CD4-positive, alpha-beta T cell (primary cell): Measurements from ENCODE around the gene DCLRE1A. TPM values are rescaled to one million over a fixed set of nuclear protein-coding genes. Genes with fewer than 3 reads are reported as not detected.
A peak's percentile ranks its signal among the peaks of the same experiment; 100 is the strongest.

Experiments used
- ATAC-seq: fragments of 200-7000 bp; cut with Tn5 transposase; one replicate; pipeline ENCODE4 v1.10.0; 2022; ENCODE audit warnings: mild to moderate bottlenecking; ENCODE audit not compliant: poor library complexity
- CTCF ChIA-PET: fragments of 350-600 bp; sonication (Branson Sonifier 250); formaldehyde crosslinking; loops from one replicate; lab custom pipeline; 2021; ENCODE audit warnings: antibody characterized with exemption, inconsistent platforms; lab: Charles Lee
- POLR2A ChIA-PET: fragments of 350-600 bp; sonication (Branson Sonifier 250); formaldehyde crosslinking; loops from one replicate; lab custom pipeline; 2021; ENCODE audit warnings: antibody characterized with exemption, inconsistent platforms; lab: Charles Lee
- DNase-seq, 14 experiments: peaks; one replicate each; pipeline ENCODE4 v3.0.0-alpha.2; 2013 to 2020; ENCODE audit warnings: mixed read lengths in 2 of 14
- H3K27ac ChIP-seq, 2 donors: one replicate each; pipeline versions ENCODE4 v1.5.1 to v1.7.0; 2013; ENCODE audit warnings: low read length in 2 of 2, low read depth in 1 of 2, mild to moderate bottlenecking in 1 of 2
- H3K27me3 ChIP-seq, 2 experiments: 1 replicate in 1 of 2; 2 replicates in 1 of 2; pipeline versions ENCODE4 v1.6.1 to v1.7.0; 2013; ENCODE audit warnings: low read length in 2 of 2, control low read depth in 1 of 2, mild to moderate bottlenecking in 1 of 2, moderate library complexity in 1 of 2; ENCODE audit not compliant: insufficient read depth in 2 of 2, control insufficient read depth in 1 of 2
- H3K36me3 ChIP-seq: one replicate; pipeline ENCODE4 v1.6.1; 2013; ENCODE audit warnings: low read length, control low read depth; ENCODE audit not compliant: insufficient read depth
- H3K4me1 ChIP-seq: one replicate; pipeline ENCODE4 v1.6.1; 2013; ENCODE audit warnings: low read length, control low read depth; ENCODE audit not compliant: insufficient read depth
- H3K4me3 ChIP-seq: one replicate; pipeline ENCODE4 v1.5.1; 2013; ENCODE audit warnings: mild to moderate bottlenecking, low read length, moderate library complexity
- H3K9me3 ChIP-seq, 2 experiments: 1 replicate in 1 of 2; 2 replicates in 1 of 2; pipeline versions ENCODE4 v1.6.1 to v1.7.0; 2013; ENCODE audit warnings: low read length in 2 of 2, mild to moderate bottlenecking in 2 of 2, control low read depth in 1 of 2, moderate library complexity in 1 of 2; ENCODE audit not compliant: control insufficient read depth in 1 of 2, insufficient read depth in 1 of 2
- H3K27ac Mint-ChIP-seq: one replicate; pipeline ENCODE4 v1.8.0; 2020; ENCODE audit warnings: mixed read lengths
- H3K27me3 Mint-ChIP-seq: one replicate; pipeline ENCODE4 v1.8.0; 2021; ENCODE audit warnings: mixed read lengths
- H3K36me3 Mint-ChIP-seq: one replicate; pipeline ENCODE4 v1.8.0; 2021; ENCODE audit warnings: low read depth, mixed read lengths
- H3K4me1 Mint-ChIP-seq: one replicate; pipeline ENCODE4 v1.8.0; 2021; ENCODE audit warnings: low read depth, mixed read lengths
- H3K4me3 Mint-ChIP-seq: one replicate; pipeline ENCODE4 v1.8.0; 2020; ENCODE audit warnings: mild to moderate bottlenecking, mixed read lengths
- H3K9me3 Mint-ChIP-seq: one replicate; pipeline ENCODE4 v1.8.0; 2020; ENCODE audit warnings: mixed read lengths
- CTCF ChIP-seq: fragments of 200-600 bp; IDR thresholded peaks from one replicate; pipeline ENCODE4 v1.8.0; 2022; ENCODE audit warnings: antibody characterized with exemption, mild to moderate bottlenecking
- intact Hi-C, 2 experiments: fragments of 100-400 bp; cut with DNase I in 1 of 2; cut with micrococcal nuclease in 1 of 2; formaldehyde crosslinking; loops; one replicate each; pipeline versions ENCODE4 v1.15.1 to v1.9.0; 2023 to 2025; cut with DNase I, micrococcal nuclease
- polyA plus RNA-seq, 2 donors: library from polyadenylated mRNA; unstranded; fragments of 120-200 nt; gene quantifications; one replicate each; pipeline ENCODE4 v1.2.1, GENCODE V29; 2013
- total RNA-seq, 174 experiments: library from RNA in 2 of 174; stranded (reverse) in 2 of 174; gene quantifications; one replicate each; pipeline ENCODE4 v1.2.3 and lab custom pipeline; 2021 to 2026

The DCLRE1A gene
- total RNA-seq: under 1 TPM; 0.36 to 0.47 TPM
- 4.9 TPM for polyA plus RNA-seq (2013, experiment 1 of 2)
- 5.7 TPM for polyA plus RNA-seq (2013, experiment 2 of 2)
- 5.3 to 72.4 (median 16.5) reads per million in 172 experiments for total RNA-seq (lab: John Stamatoyannopoulos, UW)

GRCh38 chr10:113854013-113854760 is at the start of gene DCLRE1A, which contains the start of gene NHLRC2:
DCLRE1A (minus strand) TSS chr10:113854082; CDS start chr10:113853182, 900 bp downstream.
NHLRC2 (plus strand) TSS chr10:113854661; CDS start chr10:113854873, 212 bp downstream.
- peak within 1 kb of the TSS; percentile 90 for H3K27ac Mint-ChIP-seq
- peaks cover 29% of the 10 kb centered on the region for H3K36me3 Mint-ChIP-seq
- Histone ChIP-seq H3K27ac (peak within 1 kb of the TSS; percentile 42 to 51), H3K9me3 (no peaks in the 10 kb centered on the region), H3K36me3 (peaks cover 3% of the 10 kb centered on the region), H3K4me1 (peaks cover 23% of the 10 kb centered on the region), H3K4me3 (peak within 1 kb of the TSS; percentile 84), H3K27me3 (no peaks in the 10 kb centered on the region)
- POLR2A ChIA-PET: interaction anchor here (1.4 kb wide), 1 partner anchor 107 kb away, joined by 5 read pairs; no protein-coding TSS in a partner anchor
- TF ChIP-seq CTCF: no peak
- CTCF ChIA-PET: no interaction called here
- intact Hi-C loops: loop anchor here (5.0 to 10.0 kb wide), 2 partner anchors 108 to 169 kb away; no protein-coding TSS in a partner anchor
- peak; percentile 47 for ATAC-seq
- H3K27me3 Mint-ChIP-seq: no peaks in the 10 kb centered on the region
- H3K9me3 Mint-ChIP-seq: no peaks in the 10 kb centered on the region
- peaks cover 59% of the 10 kb centered on the region for H3K4me1 Mint-ChIP-seq
- H3K4me3 Mint-ChIP-seq: peak within 1 kb of the TSS; percentile 99
- peak; percentile 32 to 79 (median 54) for DNase-seq

- DNase-seq (no peak), ATAC-seq (no peak)
- peaks cover 71% of the 10 kb centered on the region for H3K36me3 Mint-ChIP-seq
- H3K4me3 Mint-ChIP-seq: no peak overlapping the region
- no peak overlapping the region for H3K27ac ChIP-seq
- no peaks in the 10 kb centered on the region for H3K9me3 ChIP-seq
- intact Hi-C loops: no loop called here
- H3K9me3 Mint-ChIP-seq: no peaks in the 10 kb centered on the region
- CTCF ChIA-PET: no interaction called here
- H3K27me3 Mint-ChIP-seq: no peaks in the 10 kb centered on the region
- H3K27ac Mint-ChIP-seq: no peak overlapping the region
- H3K4me3 ChIP-seq: no peak overlapping the region
- peaks cover 42% of the 10 kb centered on the region for H3K36me3 ChIP-seq
- POLR2A ChIA-PET: no interaction called here
- TF ChIP-seq CTCF: no peak
- no peaks in the 10 kb centered on the region for H3K4me1 ChIP-seq
- no peaks in the 10 kb centered on the region for H3K4me1 Mint-ChIP-seq
- no peaks in the 10 kb centered on the region for H3K27me3 ChIP-seq
Measured at GRCh38 chr10:113899952-113900598, 46.2 kb upstream of the DCLRE1A start.

GRCh38 chr10:113897693-113898618 is 44.1 kb upstream of the DCLRE1A start:
- no peaks in the 10 kb centered on the region for H3K27me3 ChIP-seq
- ChIA-PET POLR2A (no interaction called here), CTCF (no interaction called here)
- no peak overlapping the region for H3K27ac ChIP-seq
- Mint-ChIP-seq H3K27me3 (no peaks in the 10 kb centered on the region), H3K4me3 (no peak overlapping the region), H3K27ac (no peak overlapping the region), H3K36me3 (peaks cover 65% of the 10 kb centered on the region), H3K4me1 (no peaks in the 10 kb centered on the region), H3K9me3 (no peaks in the 10 kb centered on the region)
- peaks cover 28% of the 10 kb centered on the region for H3K36me3 ChIP-seq
- no peaks in the 10 kb centered on the region for H3K9me3 ChIP-seq
- intact Hi-C loops: no loop called here
- TF ChIP-seq CTCF: no peak
- ATAC-seq (no peak), DNase-seq (no peak)
- H3K4me1 ChIP-seq: no peaks in the 10 kb centered on the region
- H3K4me3 ChIP-seq: no peak overlapping the region
